ENCODE data around the gene KRTAP5-5.
"Not testable (repeated sequence)": the region's sequence is repeated elsewhere in the genome, so short reads cannot be mapped to it uniquely, and the experiment has no call there.

The KRTAP5-5 gene, protein sequence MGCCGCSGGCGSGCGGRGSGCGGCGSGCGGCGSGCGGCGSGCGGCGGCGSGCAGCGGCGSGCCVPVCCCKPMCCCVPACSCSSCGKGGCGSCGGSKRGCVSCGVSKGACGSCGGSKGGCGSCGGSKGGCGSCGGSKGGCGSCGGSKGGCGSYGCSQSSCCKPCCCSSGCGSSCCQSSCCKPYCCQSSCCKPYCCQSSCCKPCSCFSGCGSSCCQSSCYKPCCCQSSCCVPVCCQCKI

DNA sequence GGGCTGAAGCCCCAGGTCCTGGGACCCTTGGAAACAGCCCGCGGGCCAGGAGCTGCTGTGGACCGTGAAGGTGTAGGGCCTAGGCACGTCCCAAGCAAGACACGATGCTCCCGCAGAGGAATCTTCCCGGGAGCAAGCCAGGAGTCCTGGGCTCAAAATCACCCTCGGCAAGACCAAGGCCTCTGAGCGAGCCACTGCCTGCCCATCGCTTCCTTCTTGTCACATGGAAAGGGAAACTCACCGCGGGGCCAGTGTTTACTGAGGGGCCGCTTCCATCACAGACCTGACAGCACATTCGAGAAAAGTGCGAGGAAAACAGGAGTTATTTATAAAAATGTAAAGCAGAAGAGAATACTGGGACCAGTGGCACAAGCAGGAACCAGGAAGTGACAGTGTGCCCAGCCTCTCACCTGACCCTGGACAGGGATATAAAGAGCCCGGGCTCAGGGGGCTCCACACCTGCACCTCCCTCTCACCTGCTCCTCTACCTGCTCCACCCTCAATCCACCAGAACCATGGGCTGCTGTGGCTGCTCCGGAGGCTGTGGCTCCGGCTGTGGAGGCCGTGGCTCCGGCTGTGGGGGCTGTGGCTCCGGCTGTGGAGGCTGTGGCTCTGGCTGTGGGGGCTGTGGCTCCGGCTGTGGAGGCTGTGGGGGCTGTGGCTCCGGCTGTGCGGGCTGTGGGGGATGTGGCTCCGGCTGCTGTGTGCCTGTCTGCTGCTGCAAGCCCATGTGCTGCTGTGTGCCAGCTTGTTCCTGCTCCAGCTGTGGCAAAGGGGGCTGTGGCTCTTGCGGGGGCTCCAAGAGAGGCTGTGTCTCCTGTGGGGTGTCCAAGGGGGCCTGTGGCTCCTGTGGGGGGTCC is at the start of gene KRTAP5-5:
Gene KRTAP5-5 (plus strand): TSS at position 450 of the 860 bp plus-strand sequence. CDS start 66 bp downstream, at position 516.
- no peak for DNase-seq (ENCODE audit: low read depth in 2 of 2)

DNA sequence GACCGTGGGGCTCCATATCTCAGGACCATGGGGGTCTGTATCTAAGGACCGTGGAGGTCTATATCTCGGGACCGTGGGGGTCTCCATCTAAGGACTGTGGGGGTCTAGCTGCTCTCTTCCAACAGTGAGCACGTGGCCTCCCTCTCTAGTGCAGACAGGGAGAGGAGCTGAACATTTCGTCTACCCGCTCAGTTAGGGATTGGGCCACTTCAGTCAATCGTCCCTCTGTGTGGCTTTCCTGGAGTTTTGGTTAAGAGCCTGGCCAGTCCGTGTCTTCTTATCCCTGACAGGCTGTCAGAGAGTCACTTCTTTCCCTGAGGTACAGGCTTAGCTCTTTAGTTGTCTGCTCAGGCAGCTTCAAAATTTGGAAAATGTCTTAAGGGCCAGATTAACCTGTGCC is 47.6 kb upstream of the KRTAP5-5 start:
- no peak for DNase-seq (ENCODE audit: low read depth in 2 of 2)

DNA sequence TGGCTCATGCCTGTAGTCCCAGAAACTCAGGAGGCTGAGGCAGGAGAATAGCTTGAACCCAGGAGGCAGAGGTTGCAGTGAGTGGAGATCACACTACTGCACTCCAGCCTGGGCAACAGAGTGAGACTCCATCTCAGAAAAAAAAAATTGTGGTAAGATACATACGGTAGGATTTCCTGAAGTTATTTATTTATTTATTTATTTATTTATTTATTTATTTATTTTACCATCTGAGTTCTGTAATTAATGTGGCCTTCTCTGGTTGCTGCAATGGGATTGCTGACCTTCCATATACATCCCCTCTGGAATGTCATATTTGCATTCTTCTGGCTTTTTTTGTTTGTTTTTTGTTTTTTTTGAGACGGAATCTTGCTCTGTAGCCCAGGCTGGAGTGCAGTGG is 46.7 kb upstream of the KRTAP5-5 start:
- not testable (repeated sequence) for DNase-seq (ENCODE audit: low read depth in 2 of 2)

DNA sequence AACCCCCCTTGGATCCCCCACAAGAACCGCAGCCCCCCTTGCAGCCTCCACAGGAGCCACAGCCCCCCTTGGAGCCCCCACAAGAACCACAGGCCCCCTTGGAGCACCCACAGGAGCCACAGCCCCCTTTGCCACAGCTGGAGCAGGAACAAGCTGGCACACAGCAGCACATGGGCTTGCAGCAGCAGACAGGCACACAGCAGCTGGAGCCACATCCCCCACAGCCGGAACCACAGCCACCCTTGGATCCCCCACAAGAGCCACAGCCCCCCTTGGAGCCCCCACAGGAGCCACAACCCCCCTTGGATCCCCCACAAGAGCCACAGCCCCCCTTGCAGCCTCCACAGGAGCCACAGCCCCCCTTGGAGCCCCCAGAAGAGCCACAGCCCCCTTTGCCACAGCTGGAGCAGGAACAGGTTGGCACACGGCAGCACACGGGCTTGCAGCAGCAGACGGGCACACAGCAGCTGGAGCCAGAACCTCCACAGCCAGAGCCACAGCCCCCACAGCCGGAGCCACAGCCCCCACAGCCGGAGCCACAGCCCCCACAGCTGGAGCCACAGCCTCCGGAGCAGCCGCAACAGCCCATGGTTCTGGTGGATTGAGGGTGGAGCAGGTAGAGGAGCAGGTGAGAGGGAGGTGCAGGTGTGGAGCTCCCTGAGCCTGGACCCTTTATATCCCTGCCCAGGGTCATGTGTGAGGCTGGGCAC is 44.8 kb upstream of the KRTAP5-5 start, which contains the start of gene KRTAP5-1:
Gene KRTAP5-1 (minus strand): TSS at position 623 of the 710 bp plus-strand sequence. CDS start 34 bp downstream, at position 589.
- DNase-seq (ENCODE audit: low read depth in 2 of 2): not testable (repeated sequence)

DNA sequence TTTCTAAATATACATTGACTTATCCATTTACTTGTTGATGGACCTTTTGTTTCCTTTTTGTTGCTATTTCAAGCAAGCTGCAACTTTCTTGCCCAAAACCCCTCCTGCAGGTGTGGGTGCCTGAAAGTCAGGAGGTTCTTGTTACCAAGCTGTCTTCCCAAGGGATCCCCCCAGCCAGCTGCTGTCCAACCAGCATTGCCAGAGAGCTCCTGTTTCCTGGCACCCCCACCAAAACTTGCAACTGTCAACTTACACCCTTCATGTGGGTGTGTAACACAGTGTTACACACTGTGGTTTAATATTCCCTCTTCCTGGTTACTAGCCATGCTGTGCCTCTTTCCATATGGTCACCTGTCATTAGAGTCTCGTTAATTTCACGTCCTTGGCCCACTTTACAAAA is 42.9 kb upstream of the KRTAP5-5 start:
- DNase-seq (ENCODE audit: low read depth in 2 of 2): no peak

DNA sequence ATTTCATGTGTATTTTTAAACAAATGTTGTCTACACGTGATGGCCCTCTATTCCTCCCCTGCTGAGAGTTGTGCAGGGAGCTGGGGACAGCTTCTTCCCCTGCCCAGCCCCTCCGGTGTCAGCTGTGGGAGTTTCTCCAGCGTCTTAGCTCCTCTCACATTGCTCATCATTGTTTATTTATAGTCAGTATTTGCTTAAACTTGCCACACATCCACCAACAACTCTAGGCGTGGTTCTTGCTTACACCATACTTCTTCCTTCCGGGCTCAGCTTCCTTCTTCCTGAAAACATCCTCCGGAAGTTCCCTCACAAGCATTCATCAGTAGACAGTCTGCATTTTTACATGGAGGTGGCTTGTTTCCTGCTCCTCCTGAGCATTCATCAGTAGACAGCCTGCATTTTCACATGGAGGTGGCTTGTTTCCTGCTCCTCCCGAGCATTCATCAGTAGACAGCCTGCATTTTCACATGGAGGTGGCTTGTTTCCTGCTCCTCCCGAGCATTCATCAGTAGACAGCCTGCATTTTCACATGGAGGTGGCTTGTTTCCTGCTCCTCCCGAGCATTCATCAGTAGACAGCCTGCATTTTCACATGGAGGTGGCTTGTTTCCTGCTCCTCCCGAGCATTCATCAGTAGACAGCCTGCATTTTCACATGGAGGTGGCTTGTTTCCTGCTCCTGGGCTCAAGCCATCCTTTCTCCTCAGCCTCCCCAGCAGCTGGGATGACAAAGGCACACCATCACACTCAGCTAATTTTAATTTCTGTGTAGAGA is 40.2 kb upstream of the KRTAP5-5 start:
- not testable (repeated sequence) for DNase-seq (ENCODE audit: low read depth in 2 of 2)

DNA sequence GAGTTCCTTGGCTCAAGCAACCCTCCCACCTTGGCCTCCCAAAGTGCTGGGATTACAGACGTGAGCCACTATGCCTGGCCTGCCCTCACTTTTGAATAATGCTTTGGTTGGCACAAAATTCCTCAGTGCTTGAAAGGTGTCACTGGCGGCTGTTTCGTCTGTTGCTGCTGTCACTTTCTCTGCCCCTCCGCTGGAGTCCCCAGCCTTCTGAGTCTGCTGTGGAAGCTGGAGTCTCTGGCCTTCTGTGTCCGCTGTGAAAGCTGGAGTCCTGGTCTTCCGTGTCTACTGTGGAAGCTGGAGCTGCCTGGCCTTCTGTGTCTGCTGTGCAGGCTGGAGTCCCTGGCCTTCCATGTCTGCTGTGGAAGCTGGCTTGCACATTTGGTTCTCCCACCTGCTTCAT is 39.6 kb upstream of the KRTAP5-5 start:
- DNase-seq (ENCODE audit: low read depth in 2 of 2): no peak

DNA sequence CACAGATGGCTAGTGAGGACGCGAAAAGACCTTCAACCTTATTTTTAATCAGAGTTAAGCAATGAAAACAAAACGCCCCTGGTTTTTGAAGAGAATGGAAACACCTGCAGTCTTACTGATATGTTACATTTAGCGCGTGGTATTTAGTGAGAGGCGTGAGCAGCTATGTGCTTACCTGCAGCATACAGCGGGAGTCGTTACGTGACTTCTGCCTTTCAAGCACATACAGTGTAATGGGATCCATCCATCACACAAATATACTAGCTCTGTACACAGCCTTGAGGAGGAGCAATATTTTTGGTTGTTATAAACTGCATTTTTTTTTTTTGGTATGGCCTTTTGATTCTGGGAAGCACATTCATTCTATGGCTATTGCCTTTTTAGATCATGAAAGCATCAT is 36.9 kb upstream of the KRTAP5-5 start:
- DNase-seq (ENCODE audit: low read depth in 2 of 2): no peak

DNA sequence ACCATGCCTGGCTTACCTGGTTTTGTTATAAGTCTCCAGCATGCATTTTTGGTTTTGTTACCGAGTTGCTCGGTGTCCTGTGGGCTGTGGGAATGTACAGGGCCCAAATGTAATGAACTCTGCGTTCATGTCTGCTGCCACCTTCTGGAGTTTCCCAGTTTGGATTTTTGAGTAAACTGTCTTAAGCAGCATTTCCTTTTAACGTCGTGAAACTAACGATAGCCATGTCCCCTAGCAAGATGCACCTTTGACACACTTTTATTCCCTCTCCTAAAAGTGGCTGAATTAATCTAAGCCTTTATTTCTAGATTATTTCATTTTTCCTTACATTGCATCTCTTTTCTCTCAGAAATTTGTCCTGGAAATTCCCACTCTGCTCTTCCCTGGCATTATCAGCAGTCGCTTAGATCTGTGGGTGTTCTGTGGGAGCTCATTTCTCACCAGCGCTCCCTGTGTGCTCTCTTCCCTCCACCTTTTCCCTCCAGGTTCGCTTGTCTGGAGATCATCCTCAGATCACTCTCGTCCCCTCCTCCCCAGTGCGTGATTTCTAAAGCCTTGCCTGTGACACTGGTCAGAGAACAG is 33.5 kb upstream of the KRTAP5-5 start:
- not testable (repeated sequence) for DNase-seq (ENCODE audit: low read depth in 2 of 2)

DNA sequence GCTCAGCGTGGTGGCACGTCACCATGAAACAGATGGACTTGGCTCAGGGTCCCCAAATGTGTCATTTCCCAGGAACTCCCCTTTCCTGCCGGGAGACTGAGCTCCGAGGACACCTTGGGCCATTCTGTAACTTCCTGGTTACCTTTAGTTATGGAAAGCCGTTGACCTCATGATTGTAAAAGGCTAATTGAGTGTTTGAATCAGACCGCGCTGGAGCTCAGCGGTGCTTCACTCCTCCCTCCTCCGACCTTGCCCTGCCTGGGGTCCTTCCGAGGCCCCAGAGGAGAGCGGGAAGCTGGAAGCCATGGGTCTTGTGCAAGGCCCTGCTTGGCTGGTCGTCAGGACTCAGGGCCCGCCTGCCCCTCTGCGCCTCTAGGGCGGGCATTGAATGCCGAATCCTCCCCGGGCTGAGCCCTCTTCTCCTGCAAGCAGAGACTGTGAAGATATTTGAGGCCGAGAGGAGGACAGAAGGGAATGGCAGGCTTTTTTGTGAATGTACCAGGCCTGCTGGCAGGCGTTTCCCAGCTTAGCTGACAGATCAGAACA is 32.9 kb upstream of the KRTAP5-5 start:
- not testable (repeated sequence) for DNase-seq (ENCODE audit: low read depth in 2 of 2)

DNA sequence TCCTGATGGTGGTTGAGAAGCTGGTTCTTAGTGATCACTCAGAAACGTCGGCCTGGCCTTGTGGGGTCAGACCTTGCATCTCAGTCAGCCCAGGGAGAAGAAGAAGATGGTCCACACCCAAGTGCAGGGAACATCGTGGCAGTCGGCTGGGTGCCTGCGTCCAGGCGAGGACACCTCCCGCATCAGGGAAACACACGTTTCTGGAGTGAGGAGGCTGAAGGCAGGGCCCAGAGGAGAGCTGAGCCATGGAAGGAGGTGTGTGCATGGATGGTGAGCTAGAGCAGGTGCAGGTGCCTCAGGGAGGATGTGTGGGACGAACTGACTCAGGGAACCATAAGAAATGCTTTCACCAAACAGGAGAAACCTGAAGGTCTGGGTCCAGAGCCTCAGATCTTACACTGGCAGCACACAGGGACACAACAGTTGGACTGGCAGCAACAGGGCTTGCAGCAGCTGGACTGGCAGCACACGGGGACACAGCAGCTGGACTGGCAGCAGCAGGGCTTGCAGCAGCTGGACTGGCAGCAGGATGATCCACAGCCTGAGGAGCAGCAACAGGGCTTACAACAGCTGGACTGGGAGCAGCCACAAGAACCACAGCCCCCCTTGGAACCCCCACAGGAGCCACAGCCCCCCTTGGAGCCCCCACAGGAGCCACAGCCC is 32.1 kb upstream of the KRTAP5-5 start:
- DNase-seq (ENCODE audit: low read depth in 2 of 2): no peak

DNA sequence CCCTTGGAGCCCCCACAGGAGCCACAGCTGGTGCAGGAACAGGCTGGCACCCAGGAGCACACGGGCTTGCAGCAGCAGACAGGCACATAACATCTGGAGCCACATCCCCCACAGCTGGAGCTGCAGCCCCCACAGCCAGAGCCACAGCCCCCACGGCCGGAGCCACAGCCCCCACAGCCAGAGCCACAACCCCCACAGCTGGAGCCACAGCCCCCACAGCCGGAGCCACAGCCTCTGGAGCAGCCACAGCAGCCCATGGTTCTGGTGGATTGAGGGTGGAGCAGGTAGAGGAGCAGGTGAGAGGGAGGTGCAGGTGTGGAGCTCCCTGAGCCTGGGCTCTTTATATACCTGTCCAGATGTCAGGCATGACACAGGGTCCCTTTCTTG is 31.6 kb upstream of the KRTAP5-5 start, which contains the start of gene KRTAP5-2:
Gene KRTAP5-2 (minus strand): TSS at position 301 of the 387 bp plus-strand sequence. CDS start 44 bp downstream, at position 257.
- DNase-seq (ENCODE audit: low read depth in 2 of 2): no peak

DNA sequence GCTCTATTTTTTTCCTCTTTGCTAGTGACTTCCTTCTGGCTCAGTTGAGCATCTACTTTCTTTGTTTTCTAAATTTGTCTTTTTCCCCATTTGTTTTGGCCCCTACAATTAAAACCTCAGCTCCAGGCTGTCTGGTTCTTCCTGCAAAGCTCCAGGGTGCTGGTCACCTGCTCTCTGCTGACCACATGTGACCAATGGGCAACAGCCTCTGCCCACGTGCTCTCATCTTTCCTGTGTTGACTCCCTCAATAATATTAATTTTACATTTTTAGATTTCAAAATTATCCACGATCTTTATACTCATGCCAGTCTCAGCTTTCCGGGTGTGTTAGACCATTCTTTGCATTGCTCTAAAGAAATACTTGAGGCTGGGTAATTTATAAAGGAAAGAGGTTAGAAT is 31.2 kb upstream of the KRTAP5-5 start:
- not testable (repeated sequence) for DNase-seq (ENCODE audit: low read depth in 2 of 2)

DNA sequence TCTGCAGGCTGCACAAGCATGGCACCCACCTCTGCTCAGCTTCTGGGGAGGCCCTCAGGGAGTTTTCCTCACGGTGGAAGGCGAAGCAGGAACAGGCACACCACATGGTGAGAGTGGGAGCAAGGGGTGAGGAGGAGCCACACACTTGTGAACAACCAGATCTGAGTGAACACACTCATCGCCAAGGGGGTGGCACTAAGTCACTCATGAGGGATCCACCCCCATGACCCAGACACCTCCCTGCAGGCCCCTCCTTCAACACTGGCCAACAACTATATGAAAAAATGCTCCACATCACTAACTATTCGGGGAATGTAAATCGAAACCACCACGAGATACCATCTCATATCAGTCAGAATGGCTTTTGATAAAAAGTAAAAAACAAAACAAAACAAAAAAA is 30.8 kb upstream of the KRTAP5-5 start:
- no peak for DNase-seq (ENCODE audit: low read depth in 2 of 2)

DNA sequence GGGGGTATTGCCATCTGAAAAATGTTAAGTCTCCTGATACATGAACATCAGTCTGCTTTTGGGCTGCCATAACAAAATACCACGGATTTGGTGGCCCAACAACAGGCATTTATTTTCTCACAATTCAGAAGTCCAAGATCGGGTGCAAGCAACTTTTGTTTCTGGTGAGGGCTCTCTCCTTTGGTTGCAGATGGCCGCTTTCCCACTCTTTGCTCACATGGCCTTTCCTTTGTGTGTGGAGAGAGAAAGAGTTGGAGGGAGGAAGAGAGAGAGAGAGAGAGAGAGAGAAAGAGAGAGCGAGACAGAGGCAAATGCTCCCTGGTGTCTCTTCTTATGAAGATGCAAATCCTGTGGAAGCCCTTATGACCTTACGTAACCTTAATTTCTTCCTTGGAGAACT is 28.9 kb upstream of the KRTAP5-5 start:
- no peak for DNase-seq (ENCODE audit: low read depth in 2 of 2)

DNA sequence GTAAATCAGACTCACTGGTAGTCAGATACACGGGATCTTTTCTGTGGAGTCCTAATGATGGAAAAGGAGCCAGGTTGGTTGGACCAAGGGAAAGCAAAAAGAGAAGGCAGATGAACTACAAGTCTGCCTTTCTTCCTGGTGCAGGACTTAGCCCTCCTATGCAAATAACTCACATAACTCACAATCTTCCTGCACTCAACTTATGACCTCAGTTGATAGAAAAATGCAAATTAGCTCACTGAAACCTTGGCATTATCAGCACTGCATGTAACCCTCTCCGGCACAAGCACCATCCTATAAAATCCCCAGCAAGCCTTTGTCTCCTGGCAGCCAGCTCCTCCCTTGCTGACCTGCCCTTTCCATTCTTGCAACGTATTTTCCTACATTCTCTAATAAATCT is 27.9 kb upstream of the KRTAP5-5 start:
- not testable (repeated sequence) for DNase-seq (ENCODE audit: low read depth in 2 of 2)

DNA sequence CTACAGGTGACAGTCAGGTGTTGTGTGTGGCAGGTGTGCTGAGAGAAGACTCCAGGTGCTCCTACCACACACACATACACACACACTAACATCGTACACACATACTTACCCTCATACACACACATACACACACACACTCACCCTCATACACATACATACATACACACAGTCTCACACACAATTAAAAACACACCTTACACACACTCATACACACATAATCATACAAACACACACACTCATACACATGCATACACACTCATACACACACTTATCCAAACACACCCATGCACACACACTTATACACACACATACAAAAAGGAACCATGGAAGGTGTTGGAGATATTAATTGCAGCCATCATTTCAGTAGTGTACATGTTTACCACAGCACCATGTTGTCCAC is 25.9 kb upstream of the KRTAP5-5 start:
- no peak for DNase-seq (ENCODE audit: low read depth in 2 of 2)

DNA sequence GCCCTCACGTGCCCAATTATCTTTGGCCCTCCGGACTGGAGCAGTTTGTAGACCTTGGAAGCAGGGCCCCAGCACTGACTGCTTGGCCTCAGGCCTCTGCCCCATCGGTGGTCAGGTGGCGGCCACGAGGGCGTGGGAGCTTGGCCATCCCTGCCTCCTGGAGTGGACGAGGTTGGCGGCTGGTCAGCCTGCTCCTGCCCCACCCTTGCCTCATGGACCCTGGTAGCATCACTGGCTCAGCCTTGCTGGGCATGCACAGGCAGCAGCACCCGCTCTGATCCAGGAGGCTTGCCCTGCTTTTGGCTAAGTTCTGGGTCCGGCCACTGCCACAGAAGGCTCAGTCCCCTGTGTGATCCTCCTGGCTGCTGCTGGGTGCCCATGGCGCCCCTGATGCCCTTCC is 25.4 kb upstream of the KRTAP5-5 start:
- no peak for DNase-seq (ENCODE audit: low read depth in 2 of 2)

DNA sequence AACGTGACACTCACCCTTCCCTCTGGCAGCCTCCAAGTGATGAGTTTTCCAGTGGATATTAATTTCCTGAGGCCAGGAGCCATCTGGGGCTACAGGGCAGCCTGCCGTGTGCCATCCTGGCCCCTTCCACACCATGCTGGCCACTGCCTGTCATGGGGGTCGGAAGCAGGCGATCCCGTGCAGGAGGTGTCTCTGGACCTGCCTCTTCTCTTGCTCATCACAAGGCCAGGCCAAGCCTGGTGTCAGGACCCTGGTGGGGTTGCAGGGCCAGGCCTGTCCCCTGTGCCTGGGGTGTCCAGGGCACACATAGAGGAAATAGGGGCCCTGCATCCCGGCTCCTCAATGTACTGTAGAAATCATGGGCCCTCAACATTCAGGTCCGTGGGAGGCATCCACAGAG is 24.9 kb upstream of the KRTAP5-5 start:
- no peak for DNase-seq (ENCODE audit: low read depth in 2 of 2)

DNA sequence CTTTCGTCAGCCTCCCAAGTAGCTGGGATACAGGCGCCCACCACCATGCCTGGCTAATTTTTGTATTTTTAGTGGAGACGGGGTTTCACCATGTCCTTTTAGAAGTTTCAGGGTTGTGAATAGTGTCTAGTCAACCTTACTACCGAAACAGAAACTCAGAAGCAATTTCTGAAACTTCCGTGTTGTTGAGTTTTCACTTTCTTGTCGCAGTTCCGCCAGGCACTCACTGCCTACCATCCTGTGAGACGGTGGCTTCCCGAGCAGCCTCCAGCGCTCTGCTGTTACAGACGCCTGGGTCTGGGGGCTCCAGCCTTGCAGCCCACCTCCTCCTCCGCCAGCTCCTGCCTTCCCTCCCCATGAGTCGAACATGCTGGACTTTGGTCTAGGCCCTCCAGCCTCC is 23.7 kb upstream of the KRTAP5-5 start:
- not testable (repeated sequence) for DNase-seq (ENCODE audit: low read depth in 2 of 2)

All from stimulated activated CD8-positive, alpha-beta memory T cell treated with anti-CD3 and anti-CD28 coated beads, Interleukin-2, amount 100 ng/mL, for 48 hours (primary cell).